GM12878 (cell line): Measurements from ENCODE around the gene MORF4L2. TPM values are rescaled to one million over a fixed set of nuclear protein-coding genes. Genes with fewer than 3 reads are reported as not detected.

Source experiments
- ATAC-seq: fragments of 200-7000 bp; cut with Tn5 transposase; 3 replicates; pipeline ENCODE4 v1.9.1; 2020; ENCODE audit warnings: mild to moderate bottlenecking, moderate library complexity
- BruUV-seq: library from RNA; stranded (reverse); fragments of 400-500 nt; replicated peaks from 2 replicates; lab custom pipeline; 2021; lab: Mats Ljungman, UMichigan
- CTCF ChIA-PET: fragments of 300-600 bp; sonication (Branson Sonifier 250); formaldehyde crosslinking; extraction: SDS; loops from one replicate; lab custom pipeline; 2021; ENCODE audit warnings: inconsistent platforms; lab: Yijun Ruan, JAX
- POLR2A ChIA-PET: fragments of 350-600 bp; formaldehyde crosslinking; extraction: SDS; loops from one replicate; lab custom pipeline; 2021; ENCODE audit warnings: inconsistent platforms; lab: Charles Lee
- RAD21 ChIA-PET: fragments of 300-600 bp; sonication (Branson Sonifier 250); formaldehyde crosslinking; loops from one replicate; lab custom pipeline; 2023; ENCODE audit warnings: antibody characterized with exemption; ENCODE audit not compliant: unreplicated experiment; lab: Charles Lee
- SMC1A ChIA-PET: fragments of 300-600 bp; sonication (Branson Sonifier 250); formaldehyde crosslinking; loops from one replicate; lab custom pipeline; 2023; ENCODE audit not compliant: unreplicated experiment, uncharacterized antibody; lab: Charles Lee
- DNase-seq: peaks from one replicate; pipeline ENCODE4 v3.0.0-alpha.2; 2011; ENCODE audit warnings: low read depth, low spot score
- FAIRE-seq: peaks from 3 replicates; lab custom pipeline; 2011; peaks lifted over from hg19 to GRCh38; lab: Jason Lieb, UNC
- H2AFZ ChIP-seq: 2 replicates; pipeline ENCODE4 v1.6.0; 2011; ENCODE audit warnings: low read depth, low read length, control low read depth; ENCODE audit not compliant: control insufficient read depth
- H3K27ac ChIP-seq: 2 replicates; pipeline ENCODE4 v1.5.1; 2011; ENCODE audit warnings: control low read depth; ENCODE audit not compliant: control insufficient read depth, insufficient read depth
- H3K27me3 ChIP-seq, 2 experiments: replicated peaks in 1 of 2; 2 replicates each; pipeline versions ENCODE4 v1.6.0 to v1.6.1; 2011; ENCODE audit warnings: low read length in 1 of 2; ENCODE audit not compliant: control insufficient read depth in 2 of 2, insufficient read depth in 2 of 2
- H3K36me3 ChIP-seq, 2 experiments: 2 replicates each; pipeline ENCODE4 v1.5.1; 2011; ENCODE audit warnings: low read length in 1 of 2; ENCODE audit not compliant: control insufficient read depth in 2 of 2, insufficient read depth in 2 of 2
- H3K4me1 ChIP-seq: 2 replicates; pipeline ENCODE4 v1.6.1; 2011; ENCODE audit warnings: mild to moderate bottlenecking, low read length, moderate library complexity, mixed read lengths; ENCODE audit not compliant: control insufficient read depth, insufficient read depth
- H3K4me2 ChIP-seq: 2 replicates; pipeline ENCODE4 v1.6.0; 2011; ENCODE audit warnings: control low read depth; ENCODE audit not compliant: control insufficient read depth, insufficient read depth
- H3K4me3 ChIP-seq: fragments of 200-600 bp; sonication (generic); 2 replicates; pipeline ENCODE4 v1.5.1; 2016
- H3K79me2 ChIP-seq: 2 replicates; pipeline ENCODE4 v1.6.0; 2011; ENCODE audit warnings: low read length; ENCODE audit not compliant: control insufficient read depth, insufficient read depth
- H3K9ac ChIP-seq: 2 replicates; pipeline ENCODE4 v1.8.0; 2011; ENCODE audit warnings: low read length, control low read depth, mixed read lengths; ENCODE audit not compliant: control insufficient read depth, insufficient read depth
- H3K9me3 ChIP-seq: replicated peaks from 3 replicates; pipeline ENCODE4 v1.5.1; 2011; ENCODE audit warnings: mild to moderate bottlenecking, low read length; ENCODE audit not compliant: control insufficient read depth, insufficient read depth
- H4K20me1 ChIP-seq: 2 replicates; pipeline ENCODE4 v1.6.0; 2011; ENCODE audit not compliant: control insufficient read depth, insufficient read depth
- IKZF2 ChIP-seq, 2 experiments: fragments of 450-650 bp; IDR thresholded peaks; 2 replicates each; pipeline ENCODE4 v1.6.1; 2017; ENCODE audit warnings: mild to moderate bottlenecking in 2 of 2, moderate library complexity in 2 of 2
- MEF2A ChIP-seq: IDR thresholded peaks from 2 replicates; pipeline ENCODE4 v1.6.1; 2011; ENCODE audit warnings: low read depth, mild to moderate bottlenecking, low read length, moderate library complexity; ENCODE audit not compliant: insufficient read depth
- NFYB ChIP-seq: IDR thresholded peaks from 2 replicates; pipeline ENCODE4 v1.6.1; 2011; ENCODE audit warnings: low read depth, mild to moderate bottlenecking, low read length, improper control_type of control experiment, moderate library complexity; ENCODE audit not compliant: insufficient read depth
- NR2C1 ChIP-seq: fragments of 450-650 bp; IDR thresholded peaks from 2 replicates; pipeline ENCODE4 v1.6.1; 2017; ENCODE audit warnings: antibody characterized with exemption, mild to moderate bottlenecking, moderate library complexity
- PAX8 ChIP-seq: fragments of 450-650 bp; IDR thresholded peaks from 2 replicates; pipeline ENCODE4 v1.6.1; 2017; ENCODE audit warnings: mild to moderate bottlenecking, moderate library complexity
- POLR2A ChIP-seq: IDR thresholded peaks from 2 replicates; pipeline ENCODE4 v1.6.1; 2011; ENCODE audit warnings: low read depth, mild to moderate bottlenecking, low read length
- PRDM15 ChIP-seq: fragments of 450-650 bp; formaldehyde crosslinking; IDR thresholded peaks from 2 replicates; pipeline ENCODE4 v1.4.0; 2020; ENCODE audit warnings: mild to moderate bottlenecking, moderate library complexity
- RFX5 ChIP-seq: IDR thresholded peaks from 2 replicates; pipeline ENCODE4 v1.6.1; 2011; ENCODE audit warnings: low read depth, low read length, improper control_type of control experiment
- SIN3A ChIP-seq: IDR thresholded peaks from 2 replicates; pipeline ENCODE4 v1.6.1; 2012; ENCODE audit warnings: low read depth, low read length, improper control_type of control experiment
- ZNF274 ChIP-seq: IDR thresholded peaks from one replicate; pipeline ENCODE4 v1.8.0; 2011; ENCODE audit not compliant: insufficient read length, insufficient read depth
- ZNF384 ChIP-seq: IDR thresholded peaks from 2 replicates; pipeline ENCODE4 v1.6.1; 2012; ENCODE audit warnings: low read depth, mild to moderate bottlenecking, low read length, improper control_type of control experiment, borderline replicate concordance
- ZNF622 ChIP-seq: fragments of 450-650 bp; IDR thresholded peaks from 2 replicates; pipeline ENCODE4 v1.6.1; 2017; ENCODE audit warnings: mild to moderate bottlenecking, inconsistent platforms
- WGBS: methylation state at CpG from one replicate; pipeline ENCODE4 v1.1.6; 2016; ENCODE audit warnings: low lambda C conversion rate; ENCODE audit not compliant: insufficient replicate concordance, insufficient coverage; ENCODE audit errors: missing lambda C conversion rate; 5-methylcytosine and 5-hydroxymethylcytosine counted together
- in situ Hi-C: fragments of 300-500 bp; cut with MboI; formaldehyde crosslinking; loops from 9 replicates; pipeline ENCODE4 v1.14.3; 2018; ENCODE audit warnings: mixed read lengths
- intact Hi-C: fragments of 100-400 bp; cut with micrococcal nuclease; formaldehyde crosslinking; loops from one replicate; pipeline ENCODE4 v1.14.2; 2022; ENCODE audit not compliant: unreplicated experiment
- polyA plus RNA-seq, 11 experiments: library from polyadenylated mRNA; depleted of rRNA in 4 of 11; unstranded in 6 of 11; stranded (reverse) in 5 of 11; fragments of >200 nt; fragmentation: Nextera tagmentation in 4 of 11; fragmentation: Illumina TruSeq in 1 of 11; extraction: Ambion mirVana in 4 of 11; extraction: Trizol in 1 of 11; gene quantifications; 1 replicate in 1 of 11; 2 replicates in 10 of 11; pipeline versions ENCODE4 v1.2.1 to v1.2.3, GENCODE V29; 2011 to 2016; ENCODE audit warnings: inconsistent platforms in 2 of 11, missing spikeins in 2 of 11, low read depth in 1 of 11
- total RNA-seq, 4 experiments: library from RNA; depleted of rRNA in 3 of 4; stranded (reverse); fragments of >200 nt in 3 of 4; fragmentation: Illumina TruSeq in 1 of 4; extraction: Trizol in 1 of 4; gene quantifications; 2 replicates each; pipeline versions ENCODE4 v1.2.1 to v1.2.3, GENCODE V29; 2013 to 2021
- TF ChIP-seq, protein P1 (sequence below): IDR thresholded peaks from 2 replicates; pipeline ENCODE4 v1.6.1; 2012; ENCODE audit warnings: low read depth, low read length, improper control_type of control experiment

MORF4L2 gene
- total and polyA plus RNA-seq, 10 of the 15 experiments (the other 5 are each of a cell fraction or from before 2014, with no cell fraction given), result 118 to 311 (median 199) TPM

GRCh38 chrX:103631145-103631544 is 55.4 kb downstream of the MORF4L2 start:
- H3K79me2 ChIP-seq, result no peaks in the 10 kb centered on the region
- no peak for ATAC-seq
- ChIA-PET CTCF (interaction anchor here (1.8 kb wide), 1 partner anchor 60 kb away, joined by 4 read pairs; no protein-coding TSS in a partner anchor), SMC1A (interaction anchor here (1.0 to 1.6 kb wide), 3 partner anchors 26 to 95 kb away, joined by 3 to 6 read pairs (median 4); no protein-coding TSS in a partner anchor)
- H3K4me1 ChIP-seq, result no peaks in the 10 kb centered on the region
- TF ChIP-seq PAX8, result no peak
- TF ChIP-seq IKZF2 (IDR thresholded peaks at IDR 0.05), result no peak
- no peak for TF ChIP-seq SIN3A
- no peak for TF ChIP-seq RFX5
- no peak for TF ChIP-seq MEF2A
- TF ChIP-seq, all 136 proteins: peak for 0
- Histone ChIP-seq H3K9ac (no peak overlapping the region), H3K9me3 (no peaks in the 10 kb centered on the region), H3K36me3 (no peaks in the 10 kb centered on the region), H3K4me2 (no peak overlapping the region), H3K27me3 (no peaks in the 10 kb centered on the region), H2AFZ (no peak overlapping the region), H3K4me3 (no peak overlapping the region), H4K20me1 (no peaks in the 10 kb centered on the region), H3K27ac (no peak overlapping the region)
- FAIRE-seq (no peak), DNase-seq (no peak)
- intact Hi-C loops (no loop called here), in situ Hi-C loops (no loop called here)
- 84% methylated on average over 5 of the region's 5 CpGs for WGBS
- BruUV-seq, result no TSS peak
- POLR2A ChIA-PET, result interaction anchor here (0.7 kb wide), 1 partner anchor 20 kb away, joined by 3 read pairs; no protein-coding TSS in a partner anchor
- RAD21 ChIA-PET, result no interaction called here

DNA sequence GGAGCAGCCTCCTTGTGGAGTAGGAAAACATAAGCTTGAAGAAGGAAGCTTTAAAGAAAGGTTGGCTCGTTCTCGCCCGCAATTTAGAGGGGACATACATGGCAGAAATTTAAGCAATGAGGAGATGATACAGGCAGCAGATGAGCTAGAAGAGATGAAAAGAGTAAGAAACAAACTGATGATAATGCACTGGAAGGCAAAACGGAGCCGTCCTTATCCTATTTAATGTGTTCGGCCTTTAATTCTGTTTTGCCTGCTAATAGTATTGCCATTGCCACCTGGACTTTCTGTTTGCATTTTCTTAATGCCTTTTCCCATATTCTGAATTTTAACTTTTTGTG is 56.4 kb downstream of the MORF4L2 start:
- RAD21 ChIA-PET, result interaction anchor here (1.1 kb wide), 1 partner anchor 97 kb away, joined by 6 read pairs; no protein-coding TSS in a partner anchor
- no peak for FAIRE-seq
- peak overlapping the region; percentile 86 for H2AFZ ChIP-seq
- H3K79me2 ChIP-seq, result no peaks in the 10 kb centered on the region
- CTCF ChIA-PET, result interaction anchor here (0.7 to 1.8 kb wide), 10 partner anchors 9 to 289 kb away, joined by 3 to 5 read pairs (median 4); no protein-coding TSS in a partner anchor
- TSS peak; percentile 91 for BruUV-seq
- no peak overlapping the region for H3K27ac ChIP-seq
- POLR2A ChIA-PET, result interaction anchor here (0.6 to 1.0 kb wide), 3 partner anchors 22 to 57 kb away, joined by 3 to 4 read pairs (median 3); partner anchors contain the start of gene TCEAL3
- H3K4me2 ChIP-seq, result peak overlapping the region; percentile 15
- no peaks in the 10 kb centered on the region for H3K9me3 ChIP-seq
- DNase-seq, result no peak
- H3K9ac ChIP-seq, result peak overlapping the region; percentile 59; the same call in 1 of the 2 replicates
- no peak for ATAC-seq
- in situ Hi-C loops (no loop called here), intact Hi-C loops (no loop called here)
- H3K36me3 ChIP-seq, result no peaks in the 10 kb centered on the region
- H3K27me3 ChIP-seq, result no peaks in the 10 kb centered on the region
- H4K20me1 ChIP-seq, result no peaks in the 10 kb centered on the region
- SMC1A ChIA-PET, result interaction anchor here (0.6 to 1.6 kb wide), 5 partner anchors 27 to 97 kb away, joined by 3 to 6 read pairs (median 3); no protein-coding TSS in a partner anchor
- H3K4me3 ChIP-seq, result peak overlapping the region; percentile 60
- H3K4me1 ChIP-seq, result no peaks in the 10 kb centered on the region
- WGBS, result 51% methylated on average over 6 of the region's 6 CpGs
- no peak for TF ChIP-seq ZNF274
- no peak for TF ChIP-seq NFYB
- TF ChIP-seq NR2C1, result no peak
- TF ChIP-seq ZNF384, result no peak
- no peak for TF ChIP-seq ZNF622
- TF ChIP-seq POLR2A, result no peak
- TF ChIP-seq, protein P1, sequence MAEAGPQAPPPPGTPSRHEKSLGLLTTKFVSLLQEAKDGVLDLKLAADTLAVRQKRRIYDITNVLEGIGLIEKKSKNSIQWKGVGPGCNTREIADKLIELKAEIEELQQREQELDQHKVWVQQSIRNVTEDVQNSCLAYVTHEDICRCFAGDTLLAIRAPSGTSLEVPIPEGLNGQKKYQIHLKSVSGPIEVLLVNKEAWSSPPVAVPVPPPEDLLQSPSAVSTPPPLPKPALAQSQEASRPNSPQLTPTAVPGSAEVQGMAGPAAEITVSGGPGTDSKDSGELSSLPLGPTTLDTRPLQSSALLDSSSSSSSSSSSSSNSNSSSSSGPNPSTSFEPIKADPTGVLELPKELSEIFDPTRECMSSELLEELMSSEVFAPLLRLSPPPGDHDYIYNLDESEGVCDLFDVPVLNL, result no peak
- no peak for TF ChIP-seq PRDM15 (CRISPR knock-in tag)
